ENCODE results near the gene HNRNPA2B1.
"Not testable (repeated sequence)": the region's sequence is repeated elsewhere in the genome, so short reads cannot be mapped to it uniquely, and the experiment has no call there.

GRCh38 chr7:26194764-26195163, 5.8 kb downstream of the HNRNPA2B1 start:
- TF ChIP-seq CTCF, POLR2A (IDR thresholded peaks at IDR 0.05): not testable (repeated sequence)
